Keratinocyte (primary cell): ENCODE measurements around the gene NKX3-2. TPM values are rescaled to one million over a fixed set of nuclear protein-coding genes. Genes with fewer than 3 reads are reported as not detected.

ENCODE experiments used
- DNase-seq: peaks from one replicate; pipeline ENCODE4 v3.0.0-alpha.2; 2011; ENCODE audit warnings: low read depth, missing footprints, low spot score
- FAIRE-seq: peaks from 2 replicates; lab custom pipeline; 2011; peaks lifted over from hg19 to GRCh38; lab: Jason Lieb, UNC
- H2AFZ ChIP-seq: 2 replicates; pipeline ENCODE4 v1.6.0; 2012; ENCODE audit warnings: low read length, control low read depth, inconsistent platforms; ENCODE audit not compliant: control insufficient read depth
- H3K27ac ChIP-seq: 2 replicates; pipeline ENCODE4 v1.5.1; 2011; ENCODE audit warnings: low read length; ENCODE audit not compliant: control insufficient read depth, insufficient read depth
- H3K27me3 ChIP-seq: 3 replicates; pipeline ENCODE4 v1.6.0; 2011; ENCODE audit warnings: low read length; ENCODE audit not compliant: control insufficient read depth, insufficient read depth; ENCODE audit errors: extremely low read depth
- H3K36me3 ChIP-seq, 2 experiments: 2 replicates in 1 of 2; 3 replicates in 1 of 2; pipeline ENCODE4 v1.5.1; 2011; ENCODE audit warnings: low read length in 2 of 2, mild to moderate bottlenecking in 1 of 2; ENCODE audit not compliant: control insufficient read depth in 2 of 2, insufficient read depth in 2 of 2; ENCODE audit errors: extremely low read depth in 1 of 2
- H3K4me1 ChIP-seq: 3 replicates; pipeline ENCODE4 v1.5.1; 2011; ENCODE audit warnings: low read length; ENCODE audit not compliant: control insufficient read depth, insufficient read depth; ENCODE audit errors: extremely low read depth
- H3K4me2 ChIP-seq: 3 replicates; pipeline ENCODE4 v1.6.0; 2011; ENCODE audit warnings: low read depth, low read length; ENCODE audit not compliant: control insufficient read depth, insufficient read depth; ENCODE audit errors: extremely low read depth
- H3K4me3 ChIP-seq, 3 experiments: fragments of 200-600 bp in 1 of 3; sonication (generic) in 1 of 3; 2 replicates in 2 of 3; 3 replicates in 1 of 3; pipeline ENCODE4 v1.5.1; 2011 to 2016; ENCODE audit warnings: low read length in 3 of 3, mild to moderate bottlenecking in 3 of 3, control low read depth in 2 of 3, inconsistent platforms in 1 of 3, low read depth in 1 of 3, mixed read lengths in 1 of 3, mixed run types in 1 of 3, moderate library complexity in 1 of 3; ENCODE audit not compliant: control insufficient read depth in 2 of 3, insufficient read depth in 2 of 3; ENCODE audit errors: extremely low read depth in 1 of 3
- H3K79me2 ChIP-seq: 2 replicates; pipeline ENCODE4 v1.6.0; 2012; ENCODE audit warnings: low read length; ENCODE audit not compliant: control insufficient read depth, insufficient read depth
- H3K9ac ChIP-seq: 3 replicates; pipeline ENCODE4 v1.6.0; 2011; ENCODE audit warnings: low read length; ENCODE audit not compliant: control insufficient read depth, insufficient read depth; ENCODE audit errors: extremely low read depth
- H3K9me1 ChIP-seq: 3 replicates; pipeline ENCODE4 v1.6.0; 2011; ENCODE audit warnings: low read length; ENCODE audit not compliant: control insufficient read depth, insufficient read depth; ENCODE audit errors: extremely low read depth
- H3K9me3 ChIP-seq: 2 replicates; pipeline ENCODE4 v1.5.1; 2012; ENCODE audit warnings: low read depth, low read length; ENCODE audit not compliant: control insufficient read depth
- H4K20me1 ChIP-seq: 3 replicates; pipeline ENCODE4 v1.6.0; 2011; ENCODE audit warnings: low read length; ENCODE audit not compliant: control insufficient read depth, insufficient read depth; ENCODE audit errors: extremely low read depth
- CTCF ChIP-seq, 3 experiments: IDR thresholded peaks in 1 of 3; conservative IDR thresholded peaks in 1 of 3; optimal IDR thresholded peaks in 1 of 3; 2 replicates in 2 of 3; 3 replicates in 1 of 3; pipeline versions ENCODE3 to v1.5.1; 2011; ENCODE audit warnings: low read length in 3 of 3, mild to moderate bottlenecking in 3 of 3, moderate library complexity in 2 of 3, control low read depth in 1 of 3, inconsistent platforms in 1 of 3; ENCODE audit not compliant: insufficient read depth in 2 of 3; ENCODE audit errors: extremely low read depth in 1 of 3
- EZH2 ChIP-seq: IDR thresholded peaks from one replicate; pipeline ENCODE4 v1.6.1; 2012; ENCODE audit warnings: inconsistent platforms, mild to moderate bottlenecking, low read length, moderate library complexity
- dilution Hi-C: fragments of 300-500 bp; cut with MboI; formaldehyde crosslinking; loops from one replicate; pipeline ENCODE4 v1.7.0; 2020; ENCODE audit warnings: low sequenced_read_pairs; ENCODE audit not compliant: extremely low pct_ligation_motif_present
- polyA plus RNA-seq, 5 experiments: library from polyadenylated mRNA; depleted of rRNA in 3 of 5; stranded (reverse) in 3 of 5; stranded (forward) in 1 of 5; unstranded in 1 of 5; fragments of >200 nt; gene quantifications; 1 replicate in 1 of 5; 2 replicates in 3 of 5; 3 replicates in 1 of 5; pipeline versions ENCODE4 v1.2.1 to v1.2.3, GENCODE V29; 2011 to 2012; ENCODE audit warnings: missing spikeins in 2 of 5, low read depth in 1 of 5, low replicate concordance in 1 of 5

The NKX3-2 gene
- polyA plus RNA-seq, 1 donor (not counting 4 experiments of a cell fraction or from before 2014, with no cell fraction given) = 0.04 TPM

DNA sequence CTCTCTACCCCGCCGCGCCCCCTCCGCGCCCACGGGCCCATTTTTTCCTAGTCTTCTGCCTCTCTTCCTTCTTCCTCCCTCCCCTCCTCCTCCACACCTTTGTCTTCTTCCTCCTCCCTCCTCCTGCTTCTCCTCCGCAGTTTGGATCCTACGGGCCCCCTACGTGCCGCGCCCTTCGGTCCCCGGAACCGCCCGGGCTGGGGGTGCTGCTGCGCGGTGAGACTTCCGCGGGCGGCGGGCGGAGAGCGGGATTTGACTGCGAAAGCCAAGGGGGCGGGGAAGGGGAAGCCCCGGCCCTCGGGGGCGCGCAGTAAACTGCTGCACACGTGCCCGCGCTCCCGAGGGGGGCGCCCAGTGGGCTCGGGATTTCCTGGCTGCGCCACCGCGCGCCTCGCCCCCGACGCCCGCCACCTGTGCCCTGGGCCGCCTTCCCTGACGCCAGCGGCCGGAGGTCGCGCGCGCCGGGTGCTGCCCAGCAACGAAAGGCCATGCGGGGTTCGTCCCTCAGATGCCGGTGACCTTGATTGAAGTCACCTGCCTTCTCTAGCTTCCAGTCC, 3.3 kb upstream of the NKX3-2 start:
- H3K4me1 ChIP-seq = peaks cover 16% of the 10 kb centered on the region
- dilution Hi-C loops = no loop called here
- H3K27ac ChIP-seq = no peak overlapping the region
- FAIRE-seq (no peak), DNase-seq (no peak)
- H3K36me3 ChIP-seq = no peaks in the 10 kb centered on the region
- peak overlapping the region; percentile 36 to 57 (median 51) for H3K4me3 ChIP-seq
- H3K9me1 ChIP-seq = no peaks in the 10 kb centered on the region
- peak overlapping the region; percentile 80 for H2AFZ ChIP-seq
- no peaks in the 10 kb centered on the region for H3K79me2 ChIP-seq
- H3K27me3 ChIP-seq = peaks cover 44% of the 10 kb centered on the region
- TF ChIP-seq EZH2 (no peak), CTCF (optimal IDR thresholded peaks at IDR 0.05 in 1 of 3, IDR thresholded peaks at IDR 0.05 in 1 of 3, conservative IDR thresholded peaks at IDR 0.05 in 1 of 3; ENCODE audit: extremely low read depth in 1 of 3, insufficient read depth in 2 of 3, low read length in 3 of 3) (no peak)
- peak overlapping the region; percentile 68 for H3K4me2 ChIP-seq
- H3K9me3 ChIP-seq = peaks cover 2% of the 10 kb centered on the region
- no peaks in the 10 kb centered on the region for H4K20me1 ChIP-seq
- no peak overlapping the region for H3K9ac ChIP-seq

DNA sequence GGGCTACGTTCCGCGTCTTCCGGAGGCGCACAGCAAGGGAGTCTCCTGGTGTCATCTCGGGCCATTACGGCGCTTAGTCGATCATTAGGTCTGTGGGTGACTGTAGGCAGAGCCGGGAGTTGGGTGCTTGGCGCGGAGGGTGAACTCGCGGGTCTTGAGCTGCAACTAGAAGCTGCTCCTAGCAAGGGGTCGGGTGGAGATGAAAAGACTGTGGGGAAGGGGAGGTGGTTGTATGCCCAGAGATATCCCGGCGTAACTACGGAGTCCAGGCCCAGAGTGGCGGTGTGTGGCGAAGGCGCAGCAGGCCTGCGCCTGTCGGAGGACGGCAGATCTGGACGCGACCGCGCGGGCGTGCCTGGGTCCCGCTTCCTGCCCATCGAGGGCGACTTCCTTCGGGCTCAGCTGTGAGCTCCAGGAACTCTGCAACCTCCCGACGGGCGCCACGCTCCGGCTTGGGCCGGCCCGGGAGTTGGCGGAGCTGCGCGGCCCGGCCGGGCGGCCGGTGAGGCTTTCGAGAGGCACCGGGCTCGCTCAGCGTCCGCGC, 2.7 kb upstream of the NKX3-2 start:
- FAIRE-seq = no peak
- Histone ChIP-seq H4K20me1 (no peaks in the 10 kb centered on the region), H3K9ac (no peak overlapping the region), H3K27ac (no peak overlapping the region), H2AFZ (peak overlapping the region; percentile 80), H3K79me2 (no peaks in the 10 kb centered on the region), H3K27me3 (peaks cover 49% of the 10 kb centered on the region), H3K36me3 (no peaks in the 10 kb centered on the region), H3K9me3 (peaks cover 2% of the 10 kb centered on the region), H3K4me2 (peak overlapping the region; percentile 68), H3K9me1 (no peaks in the 10 kb centered on the region), H3K4me1 (peaks cover 16% of the 10 kb centered on the region), H3K4me3 (peak overlapping the region; percentile 36 to 57 (median 51))
- dilution Hi-C loops = no loop called here
- TF ChIP-seq EZH2 (peak; percentile 93), CTCF (optimal IDR thresholded peaks at IDR 0.05 in 1 of 3, IDR thresholded peaks at IDR 0.05 in 1 of 3, conservative IDR thresholded peaks at IDR 0.05 in 1 of 3; ENCODE audit: extremely low read depth in 1 of 3, insufficient read depth in 2 of 3, low read length in 3 of 3) (no peak)
- DNase-seq = no peak
